Adrenal gland (tissue), 5 donors: Measurements from ENCODE around the gene ITIH4.

ENCODE experiments used
- CTCF ChIP-seq, 6 experiments: fragments of 450-650 bp in 4 of 6; fragments of 200-600 bp in 2 of 6; sonication (generic) in 1 of 6; IDR thresholded peaks; 1 replicate in 5 of 6; 2 replicates in 1 of 6; pipeline versions ENCODE4 v1.5.1 to v1.8.0; 2016 to 2021; ENCODE audit warnings: antibody characterized with exemption in 6 of 6, mild to moderate bottlenecking in 2 of 6, moderate library complexity in 1 of 6
- POLR2A ChIP-seq, 2 donors: fragments of 450-650 bp; IDR thresholded peaks; one replicate each; pipeline ENCODE4 v1.6.1; 2017; ENCODE audit warnings: antibody characterized with exemption in 2 of 2, mild to moderate bottlenecking in 2 of 2, moderate library complexity in 1 of 2
- donor health status: DM: no; HTN: no; CAD: no.

GRCh38 chr3:52787672-52788625, 42.5 kb downstream of the ITIH4 start:
- no peak for TF ChIP-seq CTCF (IDR thresholded peaks at IDR 0.05)
- no peak for TF ChIP-seq POLR2A (IDR thresholded peaks at IDR 0.05)
